Ovary (tissue), 9 donors: Measurements from ENCODE around the gene S100A13. TPM values are rescaled to one million over a fixed set of nuclear protein-coding genes. Genes with fewer than 3 reads are reported as not detected.
A peak's percentile ranks its signal among the peaks of the same experiment; 100 is the strongest.

Source experiments
- DNase-seq, 5 donors: peaks; one replicate each; pipeline ENCODE4 v3.0.0-alpha.2; 2019 to 2020
- H3K27ac ChIP-seq, 2 donors: fragments of 200-600 bp; one replicate each; pipeline versions ENCODE4 v1.5.1 to v1.8.0; 2019 to 2022
- H3K27me3 ChIP-seq: fragments of 200-600 bp; one replicate; pipeline ENCODE4 v1.8.0; 2022
- H3K36me3 ChIP-seq: fragments of 200-600 bp; sonication (generic); one replicate; pipeline ENCODE4 v1.5.1; 2019
- H3K4me1 ChIP-seq: one replicate; pipeline ENCODE4 v1.8.1; 2013; ENCODE audit warnings: mild to moderate bottlenecking, moderate library complexity; ENCODE audit not compliant: insufficient read depth
- H3K4me3 ChIP-seq: fragments of 200-600 bp; sonication (generic); one replicate; pipeline ENCODE4 v1.5.1; 2017
- H3K9me3 ChIP-seq, 2 donors: fragments of 200-600 bp in 1 of 2; sonication (generic) in 1 of 2; one replicate each; pipeline versions ENCODE4 v1.5.1 to v1.8.1; 2013 to 2019; ENCODE audit warnings: mild to moderate bottlenecking in 1 of 2, moderate library complexity in 1 of 2
- CTCF ChIP-seq, 3 donors: fragments of 450-650 bp in 2 of 3; fragments of 200-600 bp in 1 of 3; IDR thresholded peaks; one replicate each; pipeline versions ENCODE4 v1.5.1 to v1.8.0; 2016 to 2022; ENCODE audit warnings: antibody characterized with exemption in 3 of 3, mild to moderate bottlenecking in 1 of 3
- EP300 ChIP-seq: sonication (generic); formaldehyde crosslinking; IDR thresholded peaks from one replicate; pipeline ENCODE4 v1.6.1; 2017; ENCODE audit warnings: antibody characterized with exemption
- POLR2A ChIP-seq: fragments of 450-650 bp; IDR thresholded peaks from one replicate; pipeline ENCODE4 v1.6.1; 2017; ENCODE audit warnings: antibody characterized with exemption, mild to moderate bottlenecking, moderate library complexity
- WGBS, 3 donors: extraction: QIAGEN DNeasy Blood & Tissue Kit in 1 of 3; methylation state at CpG; one replicate each; pipeline versions ENCODE4 v1.1.5 to v1.1.7; 2013 to 2017; 5-methylcytosine and 5-hydroxymethylcytosine counted together
- intact Hi-C, 4 donors: fragments of 100-400 bp; cut with DNase I; formaldehyde crosslinking; loops; one replicate each; pipeline versions ENCODE4 v1.11.0 to v1.15.1; 2022 to 2023
- polyA plus RNA-seq, 2 donors: library from polyadenylated mRNA; stranded (reverse); fragments of 200-250 nt in 1 of 2; fragments of 350-450 nt in 1 of 2; fragmentation: Illumina TruSeq in 1 of 2; extraction: RNeasy Lipid Tissue Mini Kit (QIAGEN cat#74804) in 1 of 2; gene quantifications; one replicate each; pipeline ENCODE4 v1.2.3, GENCODE V29; 2013 to 2014
- total RNA-seq, 7 donors: library from RNA; depleted of rRNA in 2 of 7; stranded (reverse); fragments of >200 nt in 2 of 7; fragmentation: NEBNext Ultra II Directional in 3 of 7; extraction: Animal tissue kit (Norgen Biotek cat#: 25700) in 3 of 7; gene quantifications; one replicate each; pipeline versions ENCODE4 v1.1.0 to v1.2.4, GENCODE V29; 2016 to 2023
- donor health status: DM: no; HTN: no; CAD: no; lungs with moderate emphysema.
- donor health status: DM: no; HTN: no; CAD: no.
- donor health status: Bipolar disorder and iron deficiency.
- donor health status: DM: yes; HTN: yes; CAD: no.
- donor health status: DM: no; HTN: no; CAD: no.
- donor health status: DM: yes; HTN: yes; CAD: no.

S100A13 gene
- total and polyA plus RNA-seq, 9 donors = 73.2 to 560 (median 125) TPM

GRCh38 chr1:153599847-153600246 lies 27.5 kb downstream of the S100A13 start:
- TF ChIP-seq CTCF (IDR thresholded peaks at IDR 0.05) = no peak
- TF ChIP-seq POLR2A = no peak
- TF ChIP-seq EP300 = no peak
- Histone ChIP-seq H3K36me3 (no peaks in the 10 kb centered on the region), H3K27me3 (no peaks in the 10 kb centered on the region), H3K9me3 (no peaks in the 10 kb centered on the region), H3K4me3 (no peak overlapping the region), H3K27ac (no peak overlapping the region), H3K4me1 (peaks cover 3% of the 10 kb centered on the region)
- 86 to 89% (median 88%) methylated on average over 7 of the region's 7 CpGs for WGBS, 3 donors
- intact Hi-C loops = no loop called here
- DNase-seq = no peak

- WGBS, 3 donors = 77 to 84% (median 78%) methylated on average over 7 of the region's 7 CpGs
- DNase-seq = no peak
- intact Hi-C loops = no loop called here
- Histone ChIP-seq H3K27ac (no peak overlapping the region), H3K4me1 (peaks cover under 1% of the 10 kb centered on the region), H3K4me3 (no peak overlapping the region), H3K36me3 (no peaks in the 10 kb centered on the region), H3K27me3 (no peaks in the 10 kb centered on the region), H3K9me3 (no peaks in the 10 kb centered on the region)
- TF ChIP-seq CTCF (IDR thresholded peaks at IDR 0.05) = no peak
- no peak for TF ChIP-seq EP300
- no peak for TF ChIP-seq POLR2A
Observed at GRCh38 chr1:153598309-153599172, 28.8 kb downstream of the S100A13 start.

- H3K4me3 ChIP-seq = no peak overlapping the region
- no peaks in the 10 kb centered on the region for H3K9me3 ChIP-seq
- WGBS, 3 donors = 91 to 97% (median 92%) methylated on average over 6 of the region's 6 CpGs
- peaks cover 3% of the 10 kb centered on the region for H3K4me1 ChIP-seq
- intact Hi-C loops = no loop called here
- H3K27ac ChIP-seq = no peak overlapping the region
- H3K27me3 ChIP-seq = no peaks in the 10 kb centered on the region
- no peaks in the 10 kb centered on the region for H3K36me3 ChIP-seq
- TF ChIP-seq CTCF (IDR thresholded peaks at IDR 0.05) (no peak), POLR2A (no peak), EP300 (no peak)
- DNase-seq = no peak
Observed at GRCh38 chr1:153597206-153597605, 30.1 kb downstream of the S100A13 start.

GRCh38 chr1:153592748-153593147 lies 34.6 kb downstream of the S100A13 start:
- DNase-seq = no peak
- Histone ChIP-seq H3K36me3 (no peaks in the 10 kb centered on the region), H3K9me3 (no peaks in the 10 kb centered on the region), H3K4me1 (peaks cover 5% of the 10 kb centered on the region), H3K4me3 (no peak overlapping the region), H3K27me3 (no peaks in the 10 kb centered on the region), H3K27ac (peak overlapping the region in 1 of 2 donors; percentile 37)
- 12 to 20% (median 18%) methylated on average over 4 of the region's 4 CpGs for WGBS, 3 donors
- intact Hi-C loops = no loop called here
- TF ChIP-seq CTCF (IDR thresholded peaks at IDR 0.05) (no peak), EP300 (no peak), POLR2A (no peak)
